HepG2 (cell line): ENCODE results near the gene TPCN2. TPM values are rescaled to one million over a fixed set of nuclear protein-coding genes. Genes with fewer than 3 reads are reported as not detected.

Experiments
- ATAC-seq: fragments of 200-7000 bp; cut with Tn5 transposase; 3 replicates; pipeline ENCODE4 v1.9.1; 2020; ENCODE audit warnings: mild to moderate bottlenecking, moderate library complexity
- BruUV-seq: library from RNA; stranded (reverse); fragments of 400-500 nt; replicated peaks from 2 replicates; lab custom pipeline; 2021; lab: Mats Ljungman, UMichigan
- CTCF ChIA-PET: fragments of 300-600 bp; formaldehyde crosslinking; extraction: SDS; loops from one replicate; lab custom pipeline; 2021; ENCODE audit warnings: low total read pairs, inconsistent platforms, low intra/inter-chr PET ratio; lab: Yijun Ruan, JAX
- POLR2A ChIA-PET: fragments of 350-600 bp; sonication (Branson Sonifier 250); formaldehyde crosslinking; loops from one replicate; lab custom pipeline; 2020; ENCODE audit warnings: antibody characterized with exemption, inconsistent platforms; lab: Yijun Ruan, JAX
- DNase-seq: peaks from one replicate; pipeline ENCODE4 v3.0.0-alpha.2; 2015; ENCODE audit warnings: low spot score
- FAIRE-seq: peaks from 3 replicates; lab custom pipeline; 2011; peaks lifted over from hg19 to GRCh38; lab: Jason Lieb, UNC
- H2AFZ ChIP-seq: one replicate; pipeline ENCODE4 v1.6.1; 2011; ENCODE audit warnings: low read length, inconsistent platforms
- H3K27ac ChIP-seq: fragments of 300-600 bp; 3 replicates; pipeline ENCODE4 v1.8.0; 2011; ENCODE audit warnings: mixed run types, mild to moderate bottlenecking, mixed read lengths, low read length, inconsistent platforms; ENCODE audit not compliant: insufficient read depth; ENCODE audit errors: extremely low read length
- H3K27me3 ChIP-seq, 2 experiments: fragments of 200-600 bp in 1 of 2; 2 replicates in 1 of 2; 3 replicates in 1 of 2; pipeline versions ENCODE4 v1.6.0 to v1.8.0; 2011; ENCODE audit warnings: low read length in 2 of 2, mild to moderate bottlenecking in 2 of 2, moderate library complexity in 2 of 2, inconsistent platforms in 1 of 2; ENCODE audit not compliant: insufficient read depth in 2 of 2, control insufficient read depth in 1 of 2
- H3K36me3 ChIP-seq, 2 experiments: fragments of 200-600 bp in 1 of 2; replicated peaks in 1 of 2; 2 replicates in 1 of 2; 3 replicates in 1 of 2; pipeline versions ENCODE4 v1.5.1 to v1.8.0; 2011; ENCODE audit warnings: low read length in 2 of 2, inconsistent platforms in 1 of 2; ENCODE audit not compliant: insufficient read depth in 2 of 2, control insufficient read depth in 1 of 2
- H3K4me1 ChIP-seq: 2 replicates; pipeline ENCODE4 v1.5.1; 2012; ENCODE audit warnings: low read length, inconsistent platforms; ENCODE audit not compliant: insufficient read depth
- H3K4me2 ChIP-seq: 2 replicates; pipeline ENCODE4 v1.6.0; 2011; ENCODE audit warnings: low read depth, low read length, inconsistent platforms
- H3K4me3 ChIP-seq, 3 experiments: fragments of 200-600 bp in 1 of 3; sonication (generic), shearing (Covaris generic) in 1 of 3; replicated peaks in 1 of 3; 2 replicates each; pipeline ENCODE4 v1.5.1; 2011 to 2016; ENCODE audit warnings: low read length in 3 of 3, inconsistent platforms in 2 of 3, low read depth in 2 of 3, mild to moderate bottlenecking in 2 of 3, control low read depth in 1 of 3, mixed read lengths in 1 of 3; ENCODE audit not compliant: insufficient read depth in 1 of 3
- H3K79me2 ChIP-seq: one replicate; pipeline ENCODE4 v1.6.1; 2011; ENCODE audit warnings: low read length, inconsistent platforms; ENCODE audit not compliant: insufficient read depth
- H3K9ac ChIP-seq: 2 replicates; pipeline ENCODE4 v1.6.0; 2011; ENCODE audit warnings: mild to moderate bottlenecking, low read depth, low read length, inconsistent platforms; ENCODE audit not compliant: insufficient read depth
- H3K9me3 ChIP-seq: 2 replicates; pipeline ENCODE4 v1.5.1; 2012; ENCODE audit warnings: mild to moderate bottlenecking, low read length
- H4K20me1 ChIP-seq: 2 replicates; pipeline ENCODE4 v1.6.0; 2011; ENCODE audit warnings: inconsistent platforms, mild to moderate bottlenecking, low read length, moderate library complexity; ENCODE audit not compliant: insufficient read depth
- CC2D1A ChIP-seq: sonication (generic); formaldehyde crosslinking; IDR thresholded peaks from 2 replicates; pipeline ENCODE4 v1.8.1; 2023; ENCODE audit warnings: mild to moderate bottlenecking, missing genetic modification reagents
- ELF4 ChIP-seq: sonication (generic); formaldehyde crosslinking; IDR thresholded peaks from 2 replicates; pipeline ENCODE4 v1.5.0; 2020; ENCODE audit warnings: missing genetic modification reagents, mild to moderate bottlenecking, moderate library complexity, borderline replicate concordance
- JUNB ChIP-seq: sonication (generic); formaldehyde crosslinking; IDR thresholded peaks from 2 replicates; pipeline ENCODE4 v1.8.0; 2022; ENCODE audit warnings: missing genetic modification reagents, mild to moderate bottlenecking, borderline replicate concordance
- KMT2A ChIP-seq: sonication (generic); formaldehyde crosslinking; IDR thresholded peaks from 2 replicates; pipeline ENCODE4 v1.4.0; 2020; ENCODE audit warnings: missing genetic modification reagents
- MTA1 ChIP-seq: sonication (generic); formaldehyde crosslinking; IDR thresholded peaks from 2 replicates; pipeline ENCODE4 v1.4.0; 2020; ENCODE audit warnings: missing genetic modification reagents, mild to moderate bottlenecking, borderline replicate concordance
- NFYC ChIP-seq: IDR thresholded peaks from 2 replicates; pipeline ENCODE4 v1.6.1; 2016; ENCODE audit warnings: missing genetic modification reagents, missing compliant biosample characterization
- PCBP1 ChIP-seq: fragments of 200-400 bp; formaldehyde crosslinking; IDR thresholded peaks from 2 replicates; pipeline ENCODE4 v1.6.1; 2017; ENCODE audit warnings: mild to moderate bottlenecking, low read depth, low read length, borderline replicate concordance
- ZNF569 ChIP-seq: sonication (generic); formaldehyde crosslinking; IDR thresholded peaks from 2 replicates; pipeline ENCODE4 v1.5.0; 2020; ENCODE audit warnings: mild to moderate bottlenecking, missing genetic modification reagents, moderate library complexity, borderline replicate concordance
- ZNF891 ChIP-seq: sonication (generic); formaldehyde crosslinking; IDR thresholded peaks from 2 replicates; pipeline ENCODE4 v1.5.0; 2020; ENCODE audit warnings: mild to moderate bottlenecking, missing genetic modification reagents
- ZSCAN12 ChIP-seq: sonication (generic); formaldehyde crosslinking; IDR thresholded peaks from 2 replicates; pipeline ENCODE4 v1.9.0; 2021; ENCODE audit warnings: mild to moderate bottlenecking, missing genetic modification reagents
- ZSCAN9 ChIP-seq: IDR thresholded peaks from 2 replicates; pipeline ENCODE4 v1.6.1; 2016; ENCODE audit warnings: borderline replicate concordance
- WGBS: methylation state at CpG from one replicate; pipeline ENCODE4 v1.1.6; 2017; ENCODE audit warnings: low lambda C conversion rate; 5-methylcytosine and 5-hydroxymethylcytosine counted together
- in situ Hi-C: cut with HindIII; loops from 2 replicates; pipeline ENCODE4 v1.10.0; 2017; ENCODE audit warnings: low pct_unique_long_range_greater_than_20kb; ENCODE audit not compliant: extremely low pct_ligation_motif_present
- intact Hi-C: fragments of 100-400 bp; cut with micrococcal nuclease; formaldehyde crosslinking; loops from one replicate; pipeline ENCODE4 v1.10.0; 2022; ENCODE audit not compliant: unreplicated experiment
- polyA plus RNA-seq, 8 experiments: library from polyadenylated mRNA; depleted of rRNA in 3 of 8; stranded (reverse) in 7 of 8; unstranded in 1 of 8; fragments of >200 nt; fragmentation: Illumina TruSeq in 4 of 8; extraction: Trizol in 4 of 8; gene quantifications; 2 replicates each; pipeline versions ENCODE4 v1.2.1 to v1.2.3, GENCODE V29; 2011 to 2016; ENCODE audit warnings: low read depth in 4 of 8, missing spikeins in 1 of 8, mixed read lengths in 1 of 8; ENCODE audit not compliant: insufficient read depth in 1 of 8
- total RNA-seq, 5 experiments: library from RNA; depleted of rRNA; stranded (reverse); fragments of >200 nt; fragmentation: Illumina TruSeq; extraction: Trizol; gene quantifications; 2 replicates each; pipeline ENCODE4 v1.2.3, GENCODE V29; 2016; ENCODE audit warnings: low read depth in 1 of 5
- TF ChIP-seq, protein P1 (sequence below): sonication (generic); formaldehyde crosslinking; IDR thresholded peaks from 2 replicates; pipeline ENCODE4 v1.4.0; 2020; ENCODE audit warnings: missing genetic modification reagents, low read depth, mild to moderate bottlenecking, borderline replicate concordance
- TF ChIP-seq, protein P2 (sequence below): sonication (generic); formaldehyde crosslinking; IDR thresholded peaks from 2 replicates; pipeline ENCODE4 v1.4.0; 2020; ENCODE audit warnings: low read depth, mild to moderate bottlenecking, missing genetic modification reagents

TPCN2 gene
- total and polyA plus RNA-seq, 2 of the 13 experiments (the other 11 are each of a cell fraction or from before 2014, with no cell fraction given): 5.6 to 5.9 TPM

DNA sequence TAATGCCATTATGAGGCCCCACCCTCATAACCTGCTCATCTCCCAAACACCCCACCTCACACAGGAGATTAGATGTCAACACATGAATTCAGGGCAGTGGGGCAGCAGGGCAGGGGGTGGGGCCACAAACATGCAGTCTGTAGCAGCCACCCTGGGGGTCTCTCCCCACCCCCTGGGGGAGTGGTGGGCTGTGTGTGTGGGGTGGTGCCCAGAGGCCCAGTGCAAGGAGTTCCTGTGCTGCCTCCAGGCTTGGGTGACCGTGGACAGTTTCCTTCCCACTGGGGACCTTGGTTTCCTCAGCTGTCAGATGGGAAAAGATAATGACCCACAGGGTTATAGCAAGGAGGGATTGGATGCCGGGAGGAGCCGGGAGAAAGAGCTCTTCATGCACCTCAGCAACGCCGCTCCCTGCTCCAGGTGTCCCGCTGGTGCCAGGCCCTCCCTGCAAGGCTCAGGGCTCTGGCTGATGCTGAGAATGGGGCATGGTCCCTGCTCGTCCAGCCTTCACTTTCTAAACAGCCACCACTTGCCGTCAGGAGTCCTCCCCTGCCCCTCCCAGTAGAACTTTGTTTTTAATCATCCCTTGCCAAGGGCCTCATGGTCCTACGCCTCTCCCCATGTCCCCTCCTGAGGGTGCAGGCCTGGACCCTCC lies 33.7 kb upstream of the TPCN2 start (continued):
- TF ChIP-seq, protein P1, sequence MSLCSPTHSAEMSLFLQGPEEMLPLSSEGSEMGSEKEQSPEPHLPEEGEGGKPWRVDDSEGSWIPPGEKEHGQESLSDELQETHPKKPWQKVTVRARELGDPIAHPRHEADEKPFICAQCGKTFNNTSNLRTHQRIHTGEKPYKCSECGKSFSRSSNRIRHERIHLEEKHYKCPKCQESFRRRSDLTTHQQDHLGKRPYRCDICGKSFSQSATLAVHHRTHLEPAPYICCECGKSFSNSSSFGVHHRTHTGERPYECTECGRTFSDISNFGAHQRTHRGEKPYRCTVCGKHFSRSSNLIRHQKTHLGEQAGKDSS (CRISPR knock-in tag): no peak
- TF ChIP-seq CC2D1A (CRISPR knock-in tag): no peak
- TF ChIP-seq ZNF569: no peak

DNA sequence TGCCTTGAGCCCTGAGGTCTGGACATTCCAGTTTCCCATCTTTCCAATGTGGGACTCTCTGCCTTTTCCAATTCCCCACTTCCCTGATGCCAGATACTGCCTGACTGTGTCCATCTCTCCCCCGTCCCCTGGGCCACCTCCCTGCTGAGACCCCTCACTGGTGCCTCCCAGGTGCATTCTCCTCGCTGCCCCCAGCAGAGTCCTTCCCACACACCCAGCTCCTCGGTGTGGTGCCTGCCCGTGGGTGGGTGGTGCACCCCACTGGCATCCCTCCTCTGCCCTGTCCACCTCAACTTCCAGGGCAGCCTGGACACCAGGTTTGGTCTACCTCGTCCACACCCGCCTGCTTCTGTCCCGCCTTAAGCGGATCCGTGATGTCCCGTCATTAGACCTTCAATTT lies 30.8 kb upstream of the TPCN2 start:
- Histone ChIP-seq H3K4me2 (no peak overlapping the region), H3K27ac (no peak overlapping the region), H3K4me3 (no peak overlapping the region), H2AFZ (no peak overlapping the region), H3K36me3 (no peaks in the 10 kb centered on the region), H3K9me3 (no peaks in the 10 kb centered on the region), H3K27me3 (peaks cover 3 to 33% of the 10 kb centered on the region in 2 experiments; a peak in 3 of 5 replicates), H3K4me1 (peaks cover 14% of the 10 kb centered on the region), H3K79me2 (no peaks in the 10 kb centered on the region), H4K20me1 (no peaks in the 10 kb centered on the region), H3K9ac (no peak overlapping the region)
- FAIRE-seq: no peak
- in situ Hi-C loops: no loop called here
- TF ChIP-seq MTA1 (CRISPR knock-in tag) (no peak), NFYC (no peak), ZSCAN9 (no peak), PCBP1 (no peak), KMT2A (CRISPR knock-in tag) (no peak), JUNB (CRISPR knock-in tag) (no peak), ZSCAN12 (CRISPR knock-in tag) (no peak), ZNF891 (CRISPR knock-in tag) (no peak), ELF4 (no peak)
- TF ChIP-seq, protein P2, sequence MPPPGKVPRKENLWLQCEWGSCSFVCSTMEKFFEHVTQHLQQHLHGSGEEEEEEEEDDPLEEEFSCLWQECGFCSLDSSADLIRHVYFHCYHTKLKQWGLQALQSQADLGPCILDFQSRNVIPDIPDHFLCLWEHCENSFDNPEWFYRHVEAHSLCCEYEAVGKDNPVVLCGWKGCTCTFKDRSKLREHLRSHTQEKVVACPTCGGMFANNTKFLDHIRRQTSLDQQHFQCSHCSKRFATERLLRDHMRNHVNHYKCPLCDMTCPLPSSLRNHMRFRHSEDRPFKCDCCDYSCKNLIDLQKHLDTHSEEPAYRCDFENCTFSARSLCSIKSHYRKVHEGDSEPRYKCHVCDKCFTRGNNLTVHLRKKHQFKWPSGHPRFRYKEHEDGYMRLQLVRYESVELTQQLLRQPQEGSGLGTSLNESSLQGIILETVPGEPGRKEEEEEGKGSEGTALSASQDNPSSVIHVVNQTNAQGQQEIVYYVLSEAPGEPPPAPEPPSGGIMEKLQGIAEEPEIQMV: no peak
- BruUV-seq: no TSS peak
- 47% methylated on average over 10 of the region's 10 CpGs for WGBS
- CTCF ChIA-PET: no interaction called here
- intact Hi-C loops: no loop called here
- DNase-seq: no peak
- ATAC-seq: no peak
- POLR2A ChIA-PET: no interaction called here
